Ishikawa (cell line): Measurements from ENCODE around the gene BUD13.

ENCODE experiments used
- CEBPB ChIP-seq: IDR thresholded peaks from 2 replicates; pipeline ENCODE4 v1.6.1; 2012
- CREB1 ChIP-seq: IDR thresholded peaks from 2 replicates; pipeline ENCODE4 v1.6.1; 2012; ENCODE audit warnings: low read depth
- EGR1 ChIP-seq: IDR thresholded peaks from 2 replicates; pipeline ENCODE4 v1.6.1; 2012
- EP300 ChIP-seq: IDR thresholded peaks from 2 replicates; pipeline ENCODE4 v1.6.1; 2012; ENCODE audit warnings: borderline replicate concordance
- FOXM1 ChIP-seq: IDR thresholded peaks from 2 replicates; pipeline ENCODE4 v1.6.1; 2012; ENCODE audit warnings: low read depth, borderline replicate concordance
- NFIC ChIP-seq: IDR thresholded peaks from 2 replicates; pipeline ENCODE4 v1.6.1; 2012
- RAD21 ChIP-seq: IDR thresholded peaks from 2 replicates; pipeline ENCODE4 v1.6.1; 2012; ENCODE audit warnings: low read depth
- REST ChIP-seq: IDR thresholded peaks from 2 replicates; pipeline ENCODE4 v1.6.1; 2012; ENCODE audit warnings: low read depth, mild to moderate bottlenecking
- TAF1 ChIP-seq: IDR thresholded peaks from 2 replicates; pipeline ENCODE4 v1.6.1; 2012; ENCODE audit warnings: low read depth, mild to moderate bottlenecking
- TCF12 ChIP-seq: IDR thresholded peaks from 2 replicates; pipeline ENCODE4 v1.6.1; 2012; ENCODE audit warnings: low read depth
- TEAD4 ChIP-seq: IDR thresholded peaks from 2 replicates; pipeline ENCODE4 v1.6.1; 2012
- YY1 ChIP-seq: IDR thresholded peaks from 2 replicates; pipeline ENCODE4 v1.6.1; 2012; ENCODE audit warnings: low read depth
- ZBTB7A ChIP-seq: IDR thresholded peaks from 2 replicates; pipeline ENCODE4 v1.6.1; 2012; ENCODE audit warnings: low read depth
- TF ChIP-seq, protein P1 (sequence below): IDR thresholded peaks from 2 replicates; pipeline ENCODE4 v1.6.1; 2012
- TF ChIP-seq, protein P2 (sequence below): IDR thresholded peaks from 2 replicates; pipeline ENCODE4 v1.6.1; 2012

Gene BUD13

DNA sequence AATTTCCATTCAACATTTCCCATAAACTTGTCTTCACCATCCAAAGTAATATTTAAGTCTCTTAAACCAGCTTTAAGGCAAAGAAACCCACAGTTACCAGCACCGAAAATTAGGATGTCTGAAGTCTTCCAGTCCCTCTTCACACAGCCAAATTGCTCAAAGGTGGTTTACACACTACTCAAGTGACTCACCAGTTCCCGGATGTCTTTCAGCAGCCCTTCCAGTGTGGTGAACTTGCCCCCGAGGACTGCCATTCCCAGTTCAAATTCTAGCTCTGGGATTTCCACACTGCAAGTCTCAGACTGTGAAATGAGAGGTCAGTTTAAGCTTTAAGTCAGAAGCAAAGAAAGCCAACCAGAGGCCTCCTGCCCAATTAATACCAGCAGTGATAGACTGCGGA is 9.9 kb upstream of the BUD13 start:
- TF ChIP-seq, protein P1, sequence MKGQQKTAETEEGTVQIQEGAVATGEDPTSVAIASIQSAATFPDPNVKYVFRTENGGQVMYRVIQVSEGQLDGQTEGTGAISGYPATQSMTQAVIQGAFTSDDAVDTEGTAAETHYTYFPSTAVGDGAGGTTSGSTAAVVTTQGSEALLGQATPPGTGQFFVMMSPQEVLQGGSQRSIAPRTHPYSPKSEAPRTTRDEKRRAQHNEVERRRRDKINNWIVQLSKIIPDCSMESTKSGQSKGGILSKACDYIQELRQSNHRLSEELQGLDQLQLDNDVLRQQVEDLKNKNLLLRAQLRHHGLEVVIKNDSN: no peak
- no peak for TF ChIP-seq ZBTB7A
- no peak for TF ChIP-seq REST
- TF ChIP-seq NFIC: no peak
- no peak for TF ChIP-seq TCF12
- TF ChIP-seq EP300: no peak
- no peak for TF ChIP-seq EGR1
- TF ChIP-seq FOXM1: no peak
- TF ChIP-seq RAD21: no peak
- no peak for TF ChIP-seq TAF1
- TF ChIP-seq TEAD4: no peak
- TF ChIP-seq, protein P2, sequence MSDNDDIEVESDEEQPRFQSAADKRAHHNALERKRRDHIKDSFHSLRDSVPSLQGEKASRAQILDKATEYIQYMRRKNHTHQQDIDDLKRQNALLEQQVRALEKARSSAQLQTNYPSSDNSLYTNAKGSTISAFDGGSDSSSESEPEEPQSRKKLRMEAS: no peak
- no peak for TF ChIP-seq CREB1
- no peak for TF ChIP-seq YY1
- no peak for TF ChIP-seq CEBPB

DNA sequence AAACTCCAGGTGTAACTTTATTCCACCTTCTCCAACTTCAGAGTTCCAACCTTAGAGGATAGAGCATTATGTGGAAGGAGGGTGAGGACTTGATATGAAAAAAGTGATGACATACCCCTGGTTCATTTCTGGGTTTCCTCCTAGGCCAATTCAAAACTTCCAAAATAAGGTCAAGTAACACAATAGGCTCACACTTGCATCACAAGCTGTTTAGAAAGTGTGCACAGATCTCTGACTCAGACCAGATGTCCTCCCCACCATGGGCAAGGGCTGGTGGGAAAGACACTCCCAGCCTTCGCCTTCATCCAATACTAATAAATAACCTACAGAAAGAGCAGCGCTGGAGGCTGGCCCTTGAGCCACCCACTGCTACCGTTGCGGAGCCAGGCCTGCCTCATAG is 5.8 kb upstream of the BUD13 start:
- no peak for TF ChIP-seq FOXM1
- TF ChIP-seq TCF12: no peak
- TF ChIP-seq, protein P2: no peak
- TF ChIP-seq EP300: no peak
- TF ChIP-seq CREB1: no peak
- TF ChIP-seq EGR1: no peak
- no peak for TF ChIP-seq YY1
- TF ChIP-seq RAD21: no peak

- no peak for TF ChIP-seq TEAD4
- no peak for TF ChIP-seq TCF12
These were observed 4.3 kb upstream of the BUD13 start for GRCh38 chr11:116777056-116777455.

DNA sequence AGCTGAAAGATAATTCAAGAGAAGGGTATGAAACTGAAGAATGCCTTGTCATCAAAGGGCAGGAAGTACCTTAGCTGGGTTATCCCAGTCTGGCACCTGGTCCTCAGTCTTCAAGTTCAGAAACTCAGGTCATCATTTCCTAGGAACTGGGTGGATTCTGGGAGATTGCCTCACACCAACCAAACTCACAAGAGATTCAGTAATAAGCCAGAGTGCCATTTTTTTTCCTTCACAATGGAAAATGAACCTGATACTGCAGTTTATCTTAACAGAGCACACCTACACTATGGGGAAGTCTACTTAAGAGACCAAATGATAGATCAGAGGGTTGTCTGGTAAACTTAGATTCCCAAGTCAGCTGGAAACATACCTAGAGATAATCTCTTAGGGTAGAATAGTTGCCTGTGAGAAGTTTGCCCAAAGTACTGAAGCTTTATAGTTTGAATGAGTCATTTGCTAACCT is 3.8 kb upstream of the BUD13 start:
- TF ChIP-seq YY1 (no peak), RAD21 (no peak), CREB1 (no peak), TCF12 (no peak), TEAD4 (no peak), EGR1 (no peak), FOXM1 (no peak), EP300 (no peak), TAF1 (no peak), ZBTB7A (no peak), REST (no peak), NFIC (no peak), CEBPB (no peak)
- TF ChIP-seq, protein P2: no peak
- TF ChIP-seq, protein P1: no peak

DNA sequence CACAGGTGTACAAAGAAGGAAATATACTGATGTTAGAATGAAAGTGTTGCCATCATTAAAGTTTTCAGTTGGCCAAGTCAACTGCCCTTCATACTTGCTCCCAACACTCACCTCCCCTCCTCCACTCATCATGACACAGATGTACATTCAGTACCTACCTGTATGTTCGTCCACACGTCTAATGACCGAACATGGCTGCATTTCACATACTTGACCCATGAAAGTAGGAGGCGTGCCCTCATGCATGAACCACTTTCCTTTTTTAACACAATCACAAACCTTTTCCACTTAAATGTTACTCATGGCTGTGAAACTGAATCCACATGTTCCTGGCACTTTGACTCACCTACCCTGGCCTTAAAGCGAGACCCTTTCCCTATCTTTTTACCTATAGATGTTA is 3.2 kb upstream of the BUD13 start:
- TF ChIP-seq TCF12: no peak
- no peak for TF ChIP-seq REST
- TF ChIP-seq, protein P1: no peak
- TF ChIP-seq TEAD4: no peak
- TF ChIP-seq RAD21: no peak
- TF ChIP-seq YY1: no peak
- no peak for TF ChIP-seq EGR1
- TF ChIP-seq EP300: no peak
- TF ChIP-seq NFIC: no peak
- TF ChIP-seq CEBPB: no peak
- TF ChIP-seq ZBTB7A: no peak
- no peak for TF ChIP-seq FOXM1
- TF ChIP-seq TAF1: no peak
- no peak for TF ChIP-seq CREB1
- TF ChIP-seq, protein P2: no peak
